Measurements from ENCODE around the gene NTSR2.

The NTSR2 gene

GRCh38 chr2:11678306-11678960 is 8.4 kb upstream of the NTSR2 start:
- no peak overlapping the region for H3K27ac ChIP-seq
- no peak for TF ChIP-seq CTCF (conservative IDR thresholded peaks at IDR 0.05)

- TF ChIP-seq CTCF (conservative IDR thresholded peaks at IDR 0.05) = no peak
- H3K27ac ChIP-seq = peak overlapping the region; percentile 63; the same call in 1 of the 2 replicates
These were observed 7.4 kb upstream of the NTSR2 start for GRCh38 chr2:11677136-11678055.

GRCh38 chr2:11676640-11677039 is 6.6 kb upstream of the NTSR2 start:
- peak; percentile 45 for TF ChIP-seq CTCF (conservative IDR thresholded peaks at IDR 0.05)

GRCh38 chr2:11675423-11676112 is 5.6 kb upstream of the NTSR2 start:
- TF ChIP-seq CTCF (conservative IDR thresholded peaks at IDR 0.05) = no peak
- H3K27ac ChIP-seq = peak overlapping the region; percentile 63

More at GRCh38 chr2:11676640-11677039, 6.6 kb upstream of the NTSR2 start:
- H3K27ac ChIP-seq = peak overlapping the region; percentile 63

GRCh38 chr2:11674983-11675382 is 5.0 kb upstream of the NTSR2 start:
- no peak for TF ChIP-seq CTCF (conservative IDR thresholded peaks at IDR 0.05)
- peak overlapping the region; percentile 63; the same call in 1 of the 2 replicates for H3K27ac ChIP-seq

- H3K27ac ChIP-seq = no peak overlapping the region
- TF ChIP-seq CTCF (conservative IDR thresholded peaks at IDR 0.05) = no peak
These were observed 2.4 kb upstream of the NTSR2 start for GRCh38 chr2:11672407-11672806.

All from VCaP (cell line).